KBM-7 (cell line): ENCODE measurements around the gene PXYLP1.

ENCODE experiments used
- DNase-seq: peaks from one replicate; pipeline ENCODE4 v3.0.0-alpha.2; 2015
- in situ Hi-C: fragments of 300-500 bp; cut with MboI; formaldehyde crosslinking; loops from 2 replicates; pipeline ENCODE4 v1.14.3; 2020; ENCODE audit warnings: low sequenced_read_pairs, low pct_unique_long_range_greater_than_20kb, mixed read lengths

PXYLP1 gene

DNA sequence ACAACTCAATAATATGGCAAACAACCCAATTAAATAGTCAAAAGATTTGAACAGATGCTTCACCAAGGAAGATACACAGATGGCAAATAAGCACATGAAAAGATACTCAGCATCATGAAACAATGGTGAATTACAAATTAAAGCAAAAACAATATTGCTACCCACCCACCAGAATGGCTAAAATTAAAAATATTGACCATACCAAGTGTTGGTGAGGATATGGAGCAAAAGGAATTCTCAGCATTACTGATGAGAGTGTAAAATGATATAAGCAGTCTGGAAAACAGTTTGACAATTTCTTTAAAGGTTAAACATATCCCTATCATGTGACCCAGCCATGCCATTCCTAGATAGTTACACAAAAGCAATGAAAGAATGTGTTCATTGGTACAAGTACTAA, 5.7 kb upstream of the PXYLP1 start:
- DNase-seq: no peak
- in situ Hi-C loops: no loop called here

DNA sequence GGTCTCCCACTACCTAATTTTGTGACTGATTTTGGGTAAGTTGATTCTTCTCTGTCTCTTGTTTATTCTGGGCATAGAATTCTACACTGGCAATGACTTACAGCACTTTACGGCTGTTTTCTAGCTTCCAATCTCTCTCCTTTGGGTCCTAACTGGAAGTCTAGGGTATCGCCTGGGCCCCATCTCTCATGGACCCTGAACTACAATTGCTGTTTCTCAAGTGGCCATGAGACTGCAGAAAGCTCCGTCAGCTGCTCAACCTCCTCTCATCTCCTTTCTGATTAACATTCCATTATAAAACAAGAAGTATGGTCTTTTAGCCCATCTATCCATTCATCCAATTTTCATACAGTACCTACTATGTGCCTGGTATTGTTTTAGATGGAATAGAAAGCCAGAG, 4.4 kb upstream of the PXYLP1 start:
- no peak for DNase-seq
- in situ Hi-C loops: no loop called here

DNA sequence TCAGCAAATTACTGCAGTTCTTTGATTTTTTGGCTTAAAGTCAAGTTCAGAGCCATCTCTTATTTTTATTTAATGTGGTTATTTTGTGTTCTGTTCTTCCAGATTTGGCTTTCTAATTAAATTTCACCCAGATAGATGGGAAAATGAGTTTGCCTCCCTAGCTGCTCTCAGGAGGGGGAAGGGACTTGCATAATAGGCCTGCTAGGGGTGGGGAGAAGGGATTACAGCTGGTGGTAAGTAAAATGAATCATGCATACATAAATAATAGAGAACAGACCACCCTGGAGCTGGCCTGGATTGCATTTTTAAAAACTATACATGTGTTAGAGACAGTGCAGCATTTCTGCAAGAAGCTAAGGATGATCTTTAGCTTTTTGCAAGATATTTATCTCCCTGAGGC, 3.9 kb upstream of the PXYLP1 start:
- in situ Hi-C loops: no loop called here
- no peak for DNase-seq

DNA sequence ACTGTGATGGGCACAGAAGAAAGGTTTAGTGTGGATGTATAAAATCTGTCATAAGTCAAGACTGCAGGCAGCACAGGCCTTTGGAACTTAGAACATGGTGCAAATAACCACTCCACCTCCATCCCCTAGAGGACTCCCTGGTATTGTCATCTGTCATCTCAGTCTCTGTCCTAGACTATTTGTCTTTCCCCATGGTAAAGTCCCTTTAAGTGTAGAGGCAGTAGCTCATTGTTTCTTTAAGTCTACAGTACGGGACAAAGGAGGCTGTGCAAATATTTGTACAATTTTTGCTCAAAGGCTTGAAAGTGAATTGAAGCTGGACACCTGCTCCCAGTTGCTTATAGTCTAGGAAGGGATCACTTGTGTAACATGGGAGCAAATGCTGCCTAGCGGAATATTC, 3.2 kb upstream of the PXYLP1 start:
- no peak for DNase-seq
- in situ Hi-C loops: no loop called here

DNA sequence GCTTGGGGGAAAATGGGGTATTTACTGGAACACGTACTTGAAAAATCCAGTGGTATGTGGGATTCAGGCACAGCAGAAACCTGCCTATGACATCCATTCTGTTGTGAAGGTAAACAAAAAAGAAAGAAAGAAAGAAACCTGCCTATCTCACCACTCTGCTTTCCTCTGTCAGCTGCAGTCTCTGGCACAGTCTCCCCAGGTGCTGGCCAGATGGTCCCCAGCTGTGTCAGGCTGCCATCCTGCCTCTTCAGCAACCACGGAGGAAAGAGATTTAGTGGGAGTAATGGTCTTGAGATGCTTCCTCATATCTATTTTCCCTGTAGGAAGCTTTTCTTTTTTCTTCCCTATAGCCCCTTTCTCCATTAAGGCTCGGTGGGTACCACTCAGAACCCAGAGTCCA, 2.5 kb upstream of the PXYLP1 start:
- DNase-seq: no peak
- in situ Hi-C loops: no loop called here

DNA sequence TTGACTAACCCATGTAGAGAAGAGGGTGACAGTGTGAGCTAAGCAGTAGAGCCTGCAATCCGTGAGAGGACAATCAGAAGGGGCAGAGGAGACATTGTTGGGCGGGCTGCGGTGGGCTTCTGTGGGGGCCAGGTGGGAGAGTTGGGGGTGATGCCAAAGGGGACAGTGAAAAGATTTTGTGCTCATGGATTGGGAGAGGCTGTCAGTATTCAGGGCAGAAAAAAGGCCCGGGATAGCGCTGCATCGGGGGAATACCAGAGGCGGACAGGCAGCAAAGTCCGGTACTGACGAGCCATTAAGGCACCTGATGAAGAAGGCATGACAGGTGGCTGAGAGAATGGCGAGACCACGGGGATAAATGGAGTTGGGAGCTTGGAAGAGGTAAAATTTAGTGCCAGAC, 1.3 kb upstream of the PXYLP1 start:
- DNase-seq: no peak
- in situ Hi-C loops: no loop called here

DNA sequence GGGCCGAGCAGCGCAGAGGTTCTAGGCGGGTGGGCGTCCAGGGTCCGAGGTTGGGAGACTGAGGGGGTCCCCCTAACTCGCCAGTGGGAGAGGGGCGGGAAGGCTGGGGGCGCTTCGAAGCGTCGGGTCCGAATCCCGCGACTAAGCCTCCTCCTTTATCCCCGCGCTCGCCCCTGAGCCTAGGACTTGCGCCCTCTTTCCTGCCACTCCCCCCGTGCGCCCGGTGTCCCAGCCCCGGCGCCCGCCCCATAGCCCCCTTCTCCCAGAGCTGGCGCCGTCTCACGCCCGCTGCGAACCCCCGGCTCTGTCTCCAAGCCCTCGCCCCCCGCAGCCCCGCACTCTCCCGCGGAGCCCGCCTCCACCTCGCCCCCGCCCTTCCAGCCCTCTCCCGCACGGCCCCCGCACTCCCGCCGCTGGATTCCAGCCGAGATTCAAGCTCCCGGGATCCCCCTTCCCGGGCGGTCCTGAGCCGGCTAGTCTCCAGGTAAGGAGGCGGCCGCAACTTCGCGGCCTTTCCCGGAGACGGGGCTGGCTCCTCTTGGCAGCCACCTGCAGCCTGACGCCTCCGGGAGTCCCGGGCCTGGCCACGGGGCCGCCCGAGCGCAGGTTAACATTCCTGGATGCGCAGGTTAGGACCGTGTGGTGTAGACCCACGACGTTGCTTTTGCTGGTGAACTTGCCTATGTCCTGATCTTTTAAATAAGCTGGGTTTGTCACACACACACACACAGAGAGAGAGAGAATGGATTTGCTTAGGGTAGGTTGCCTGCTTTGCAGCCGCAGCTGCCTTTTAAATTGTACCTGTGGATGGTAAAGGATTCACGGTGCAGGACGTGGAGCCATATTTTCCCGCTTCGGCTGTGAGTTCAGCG, 563 bp downstream of the PXYLP1 start:
- in situ Hi-C loops: no loop called here
- DNase-seq: peak; percentile 37

DNA sequence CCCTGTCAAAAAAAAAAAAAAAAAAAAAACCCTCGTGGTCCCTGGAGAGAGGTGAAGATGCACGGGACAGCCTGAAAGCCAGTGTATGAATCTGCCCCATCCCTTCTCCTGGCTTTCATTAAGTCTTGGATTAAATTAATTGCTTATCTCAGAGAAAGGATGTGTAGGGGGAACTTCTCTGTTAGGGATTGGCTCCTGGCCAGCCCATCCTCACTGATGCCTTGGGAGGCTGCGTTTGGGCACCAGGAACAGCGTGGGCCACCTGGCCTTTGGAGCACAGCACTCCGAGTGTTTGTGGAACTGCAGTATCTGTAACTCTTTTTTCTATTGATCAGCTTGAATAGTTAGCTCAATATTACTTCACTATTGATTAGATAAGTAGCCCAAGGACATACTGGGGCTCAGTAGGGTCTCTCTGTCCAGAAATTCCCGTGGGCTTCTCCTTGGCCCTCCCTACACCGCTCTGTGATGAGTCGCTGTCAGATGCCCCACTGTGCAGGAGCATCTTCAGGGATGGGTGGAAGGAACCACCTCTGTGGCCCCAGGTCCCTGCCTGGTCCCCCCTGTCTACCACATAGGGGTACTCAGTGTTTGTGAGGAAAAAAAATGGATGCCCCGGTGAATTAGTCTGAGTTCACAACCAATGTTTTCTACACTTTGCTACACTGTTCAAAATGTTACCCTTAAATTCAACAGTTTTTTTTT, 2.0 kb downstream of the PXYLP1 start:
- no peak for DNase-seq
- in situ Hi-C loops: no loop called here

DNA sequence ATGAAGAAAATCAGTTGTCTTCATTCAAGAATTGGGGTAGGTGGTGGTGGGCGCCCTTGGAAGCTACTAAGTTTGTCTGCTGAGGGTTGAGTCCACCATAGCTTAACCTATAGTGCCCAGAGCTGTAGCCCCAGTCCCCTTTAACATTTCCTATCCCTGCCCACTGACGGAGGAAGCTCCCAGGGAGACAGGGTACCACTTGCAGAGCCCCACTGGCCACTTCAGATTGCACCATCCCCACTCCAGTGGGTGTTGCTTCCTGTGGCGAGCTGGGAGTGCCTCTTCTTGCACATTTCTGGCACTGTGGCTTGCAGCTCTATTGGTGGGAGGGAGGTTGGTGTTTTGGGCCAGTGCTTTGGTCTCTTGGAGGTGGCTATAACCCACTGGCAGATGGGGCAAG, 2.7 kb downstream of the PXYLP1 start:
- no peak for DNase-seq
- in situ Hi-C loops: no loop called here

DNA sequence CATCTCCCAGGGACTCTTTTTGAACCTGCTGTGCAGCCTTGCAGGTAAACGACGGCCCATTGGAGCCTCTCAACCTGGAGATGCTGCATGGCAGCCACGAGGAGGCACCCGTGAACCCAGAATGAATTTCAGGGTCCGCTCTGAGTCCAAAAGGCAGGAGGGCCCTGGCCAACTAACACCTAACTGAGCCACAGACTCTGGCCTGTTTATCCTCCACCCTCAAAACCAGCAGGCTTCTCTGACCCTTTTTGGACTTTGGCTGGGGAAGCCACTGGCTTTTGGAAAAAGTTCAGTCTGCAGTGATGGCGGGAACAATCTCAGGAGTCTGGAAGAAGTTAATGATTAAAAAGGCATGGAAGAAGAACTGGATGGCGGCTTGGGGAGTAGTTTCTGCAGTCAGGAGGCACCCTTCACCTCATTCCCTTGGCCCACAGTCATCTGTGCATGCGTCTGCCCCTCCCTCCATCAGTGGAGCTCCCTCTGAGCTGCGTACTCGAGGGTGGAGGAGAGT, 4.1 kb downstream of the PXYLP1 start:
- DNase-seq: no peak
- in situ Hi-C loops: no loop called here

DNA sequence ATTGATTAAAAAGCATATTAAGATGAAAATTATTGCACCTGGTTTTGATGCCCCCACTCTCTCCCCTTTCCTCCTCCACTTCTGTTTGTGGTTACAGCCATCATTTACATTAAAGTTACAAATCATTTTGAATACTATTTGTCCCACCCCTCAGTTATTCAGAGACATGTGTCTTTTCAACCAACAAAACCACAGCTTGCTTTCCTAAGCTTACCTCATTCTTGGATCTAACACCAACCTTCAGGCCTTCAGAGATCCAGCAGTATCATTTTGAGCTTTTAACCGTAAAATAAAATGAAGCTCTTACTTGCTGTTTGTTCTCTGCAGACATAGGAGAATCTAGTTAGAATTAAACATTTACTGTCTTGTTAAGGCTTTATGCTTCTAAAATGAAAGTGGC, 4.7 kb downstream of the PXYLP1 start:
- in situ Hi-C loops: no loop called here
- DNase-seq: no peak

DNA sequence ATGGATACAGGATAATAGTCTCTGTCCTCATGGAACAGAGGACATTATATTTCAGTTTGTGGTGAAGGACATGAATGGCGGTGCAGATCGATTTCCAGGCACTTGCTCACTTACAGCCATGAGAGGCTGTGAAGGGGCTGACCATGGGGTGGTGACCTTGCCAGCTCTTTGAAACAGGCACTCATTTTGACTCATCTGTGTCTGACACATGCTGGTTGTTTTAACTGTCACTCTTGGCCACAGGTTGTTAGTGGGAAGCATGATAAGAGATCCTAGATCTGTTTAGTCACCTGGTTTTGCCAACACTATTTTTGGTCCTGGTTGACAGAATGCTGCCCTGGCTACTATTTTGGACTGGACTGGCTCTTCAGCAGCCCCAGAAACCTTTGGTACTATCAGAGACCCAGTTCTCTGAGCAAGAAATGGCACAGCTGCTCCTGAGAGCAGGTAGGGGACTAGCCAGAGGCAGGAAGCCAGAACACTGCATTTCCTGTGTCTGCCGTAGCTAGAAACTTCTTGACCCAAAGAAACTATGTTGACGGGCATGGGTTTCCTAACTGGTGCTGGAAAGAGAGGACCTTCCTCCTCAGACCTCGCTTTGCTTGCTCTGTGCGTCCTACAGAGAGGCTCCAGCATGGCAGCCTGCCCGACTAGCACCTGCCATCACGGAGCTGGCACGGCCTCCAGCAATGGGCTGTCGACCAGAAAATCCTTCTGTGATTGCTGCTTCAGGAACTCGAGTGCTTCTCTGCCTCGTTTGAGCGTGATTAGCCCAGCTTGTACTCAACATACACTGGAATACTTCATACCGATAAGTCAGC, 6.3 kb downstream of the PXYLP1 start:
- DNase-seq: no peak
- in situ Hi-C loops: no loop called here

DNA sequence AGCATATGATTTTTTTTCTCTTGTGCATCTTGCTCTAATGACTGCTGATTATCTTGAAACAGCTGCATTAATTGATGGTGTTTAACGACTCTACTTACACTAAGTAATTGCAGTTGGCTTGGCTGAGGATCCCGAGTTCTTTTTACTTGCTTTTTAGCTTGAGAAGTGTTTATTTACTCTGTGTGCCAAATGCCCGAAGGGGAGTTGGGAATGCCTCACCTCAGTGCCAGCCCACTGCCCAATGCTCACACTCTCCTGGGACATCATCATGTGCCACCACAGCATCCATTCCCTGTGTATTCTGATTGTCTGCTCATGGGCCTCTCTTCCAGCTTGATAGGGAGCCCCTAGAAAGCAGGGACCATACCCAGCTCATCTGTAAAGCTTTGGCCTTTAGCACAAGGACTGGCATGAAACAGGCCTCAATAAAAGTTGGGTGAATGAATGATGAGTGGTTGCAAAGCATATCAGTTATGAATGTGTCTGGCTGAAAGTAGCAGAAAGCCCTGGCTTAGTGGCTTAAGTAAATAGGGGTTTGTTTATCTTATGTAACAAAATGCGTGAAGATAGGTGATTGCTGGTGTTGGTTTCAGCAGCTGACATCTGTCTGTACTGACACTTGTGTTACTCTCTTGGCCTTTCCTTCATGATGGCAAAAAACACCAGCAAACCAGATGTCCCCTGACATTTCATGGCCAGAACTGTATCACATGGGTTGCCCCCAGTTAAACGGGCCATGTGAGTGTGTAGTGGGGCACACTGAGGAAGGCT, 8.1 kb downstream of the PXYLP1 start:
- DNase-seq: no peak
- in situ Hi-C loops: no loop called here

DNA sequence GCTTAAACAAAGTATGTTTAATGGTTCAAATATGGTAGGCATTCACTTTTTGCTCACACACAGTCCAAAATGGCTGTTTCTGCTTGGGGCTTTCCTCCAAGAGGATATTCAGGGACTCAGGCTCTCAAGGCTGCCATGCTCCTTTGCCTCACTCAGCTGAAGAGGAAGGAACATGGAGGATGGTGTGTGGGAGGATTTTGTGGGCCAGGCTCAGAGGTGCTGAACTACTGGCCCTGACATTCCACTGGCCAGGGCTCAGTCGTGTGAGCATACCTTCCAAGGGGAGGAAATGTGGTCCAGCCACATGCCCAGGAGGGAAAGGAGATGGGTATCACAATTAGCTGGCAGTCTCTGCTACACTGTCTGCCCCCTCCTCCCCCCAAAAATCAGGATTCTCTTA, 8.7 kb downstream of the PXYLP1 start:
- in situ Hi-C loops: no loop called here

DNA sequence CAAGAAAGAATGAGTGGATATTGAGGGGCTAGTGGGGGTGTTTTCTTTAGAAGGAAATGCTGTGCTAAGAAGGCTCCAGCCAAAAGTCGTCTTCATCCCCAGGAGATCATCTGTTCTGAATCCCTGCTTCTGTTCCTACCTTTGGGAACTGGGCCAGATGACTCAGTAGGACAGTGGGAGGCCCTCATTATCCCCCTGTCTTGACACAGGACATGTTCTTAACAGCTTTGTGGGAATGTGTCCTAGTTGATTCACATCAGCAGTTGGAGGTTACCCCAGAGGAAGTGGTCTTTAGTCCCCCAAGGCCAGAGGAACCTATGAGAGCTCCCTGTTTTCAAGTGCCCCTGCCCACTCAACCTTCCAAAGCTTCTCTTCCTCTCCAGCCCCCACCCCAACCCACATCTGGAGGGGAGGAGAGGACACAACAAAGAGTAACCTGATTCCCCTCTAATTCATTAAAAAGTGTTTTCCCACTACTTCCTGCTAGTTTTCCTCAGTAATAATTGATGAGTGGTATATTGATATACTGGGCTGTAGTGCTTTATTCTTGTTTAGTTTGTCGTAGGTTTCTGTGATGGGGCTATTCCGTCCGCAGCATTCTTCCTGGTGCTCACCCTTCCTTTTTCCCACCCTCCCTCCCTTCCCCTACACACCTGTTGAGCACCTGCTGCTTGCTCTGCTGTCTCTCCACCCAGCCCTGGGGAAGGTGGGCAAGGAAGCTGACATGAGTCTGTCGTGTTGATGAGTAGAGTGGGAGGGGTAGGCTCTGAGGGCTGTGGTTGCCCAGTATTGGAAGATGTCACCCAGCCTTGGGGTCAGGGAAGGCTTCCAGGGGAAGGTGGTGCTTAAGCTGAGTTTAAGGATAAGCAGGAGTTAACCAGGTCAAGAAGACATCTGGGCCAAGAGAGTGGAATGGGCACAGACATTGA, 9.3 kb downstream of the PXYLP1 start:
- DNase-seq: no peak
- in situ Hi-C loops: no loop called here

More for the DNA sequence above, 8.7 kb downstream of the PXYLP1 start:
- peak; percentile 80 for DNase-seq

DNA sequence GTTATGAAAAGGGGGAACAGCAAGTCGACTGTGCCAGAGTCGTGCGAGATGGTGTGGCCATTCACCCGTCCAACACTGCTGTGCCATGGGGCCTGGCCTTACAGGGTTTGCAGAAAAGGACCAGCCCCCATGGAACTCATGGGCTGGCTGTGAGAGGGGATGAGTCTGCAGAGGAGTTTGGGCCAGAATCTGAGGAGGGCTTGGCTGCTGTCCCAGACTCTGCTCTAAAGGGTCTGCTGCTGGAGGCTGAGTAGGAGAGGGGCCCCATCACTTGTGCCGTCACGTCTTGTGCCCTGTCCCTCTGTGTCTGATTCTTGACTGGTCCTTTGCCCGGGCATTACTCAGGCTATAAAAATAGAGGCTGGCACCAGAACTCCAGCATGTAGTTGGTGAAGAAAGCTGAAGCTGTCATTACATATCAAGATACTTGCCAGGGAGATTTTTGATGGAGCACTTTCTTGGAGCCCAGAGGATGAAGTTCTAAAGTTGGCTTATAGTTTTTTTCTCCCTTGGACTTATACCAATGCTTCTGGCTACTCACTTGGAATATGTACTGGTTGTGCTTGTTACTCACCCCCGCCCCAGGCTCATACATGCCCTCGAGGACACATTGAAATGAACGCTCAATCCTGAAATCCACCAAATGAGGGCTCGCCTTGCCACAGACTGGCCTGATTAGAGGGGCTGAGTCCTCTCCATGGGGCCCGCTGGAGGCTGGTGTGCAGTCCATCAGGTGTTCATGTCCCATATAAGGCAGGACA, 10.2 kb downstream of the PXYLP1 start:
- in situ Hi-C loops: no loop called here
- no peak for DNase-seq

DNA sequence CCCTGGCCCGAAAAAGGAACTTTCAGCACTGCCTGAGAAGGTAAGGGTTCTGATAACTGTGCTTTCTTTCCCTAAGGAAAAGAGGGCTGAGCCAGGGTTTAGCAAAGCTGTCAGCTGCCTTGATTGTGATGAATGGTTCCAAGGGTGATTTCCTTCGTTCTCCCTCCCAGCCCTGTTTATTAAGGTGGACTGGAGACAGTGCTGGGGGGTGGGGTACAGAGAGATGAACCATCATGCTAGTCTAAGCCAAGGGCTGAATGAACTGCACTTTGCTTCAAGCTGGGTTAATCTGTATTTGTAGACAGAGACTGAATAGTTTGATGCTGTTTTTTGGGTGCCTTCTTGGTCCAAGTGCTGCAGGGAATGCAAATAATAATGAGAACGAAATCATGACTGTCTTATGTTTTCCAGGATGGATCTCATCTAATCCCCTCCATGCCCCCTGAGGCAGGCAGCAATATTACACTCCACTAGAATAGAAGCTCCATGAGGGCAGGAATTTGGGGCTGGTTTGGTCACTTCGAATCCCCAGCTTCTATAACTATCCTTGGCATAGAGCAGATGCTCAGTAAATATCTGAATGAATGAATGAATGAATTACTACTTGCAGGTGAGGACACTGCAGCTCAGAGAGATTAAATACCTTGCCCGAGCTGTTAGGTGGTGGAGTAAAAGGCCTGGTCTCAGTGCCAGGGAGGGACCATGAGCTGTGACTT, 10.9 kb downstream of the PXYLP1 start:
- in situ Hi-C loops: no loop called here
- DNase-seq: no peak
